Occipital lobe (tissue), 2 donors: ENCODE measurements around the gene PRPSAP1. TPM values are rescaled to one million over a fixed set of nuclear protein-coding genes. Genes with fewer than 3 reads are reported as not detected.
"Not testable (repeated sequence)": the region's sequence is repeated elsewhere in the genome, so short reads cannot be mapped to it uniquely, and the experiment has no call there.

Source experiments
- DNase-seq: peaks from one replicate; lab custom pipeline; 2025; lab: John Stamatoyannopoulos, UW
- total RNA-seq: library from RNA; depleted of rRNA; stranded (reverse); fragments of >200 nt; gene quantifications from one replicate; pipeline ENCODE4 v1.2.3, GENCODE V29; 2014

PRPSAP1 gene
- total RNA-seq, 1 donor from 2014 or later: 44.6 TPM

- DNase-seq: no peak
Measured at GRCh38 chr17:76278268-76278908, 75.3 kb downstream of the PRPSAP1 start.

GRCh38 chr17:76277300-76278267, 76.1 kb downstream of the PRPSAP1 start:
- DNase-seq: no peak

GRCh38 chr17:76276461-76277299, 77.0 kb downstream of the PRPSAP1 start:
- DNase-seq: no peak

- no peak for DNase-seq
Measured at GRCh38 chr17:76276069-76276431, 77.7 kb downstream of the PRPSAP1 start.

GRCh38 chr17:76275382-76276068, 78.2 kb downstream of the PRPSAP1 start:
- DNase-seq: no peak

GRCh38 chr17:76274112-76274956, 79.4 kb downstream of the PRPSAP1 start:
- DNase-seq: no peak

GRCh38 chr17:76273445-76274111, 80.1 kb downstream of the PRPSAP1 start:
- no peak for DNase-seq

GRCh38 chr17:76272541-76273444, 80.9 kb downstream of the PRPSAP1 start:
- no peak for DNase-seq

- DNase-seq: no peak
Measured at GRCh38 chr17:76271669-76272540, 81.8 kb downstream of the PRPSAP1 start.

GRCh38 chr17:76270770-76271668, 82.7 kb downstream of the PRPSAP1 start:
- DNase-seq: no peak

- no peak for DNase-seq
Measured at GRCh38 chr17:76270127-76270592, 83.6 kb downstream of the PRPSAP1 start.

GRCh38 chr17:76268991-76269981, 84.4 kb downstream of the PRPSAP1 start:
- no peak for DNase-seq

GRCh38 chr17:76268015-76268749, 85.5 kb downstream of the PRPSAP1 start:
- DNase-seq: peak; percentile 69

GRCh38 chr17:76267581-76268001, 86.1 kb downstream of the PRPSAP1 start:
- DNase-seq: not testable (repeated sequence)
